ENCODE measurements around the gene PTPRN2.

GRCh38 chr7:158609313-158609974 lies 21.8 kb upstream of the PTPRN2 start:
- TF ChIP-seq CTCF (conservative IDR thresholded peaks at IDR 0.05 in 1 of 2, IDR thresholded peaks at IDR 0.05 in 1 of 2; ENCODE audit: extremely low read depth in 1 of 2, insufficient read depth in 1 of 2, low read depth in 1 of 2, low read length in 2 of 2) (no peak), EZH2 (IDR thresholded peaks at IDR 0.05; ENCODE audit: borderline replicate concordance, low read length) (no peak)

Measured in mammary epithelial cell (primary cell).